H1 (cell line): ENCODE data around the gene TOP3A. TPM values are rescaled to one million over a fixed set of nuclear protein-coding genes. Genes with fewer than 3 reads are reported as not detected.

Experiments
- CTCF ChIA-PET: fragments of 300-600 bp; sonication (Branson Sonifier 250); formaldehyde crosslinking; loops from one replicate; lab custom pipeline; 2021; ENCODE audit not compliant: partially characterized antibody; lab: Charles Lee
- POLR2A ChIA-PET: fragments of 300-600 bp; sonication (Branson Sonifier 250); formaldehyde crosslinking; loops from one replicate; lab custom pipeline; 2021; ENCODE audit warnings: inconsistent platforms; ENCODE audit not compliant: partially characterized antibody; lab: Charles Lee
- DNase-seq, 2 experiments: peaks; one replicate each; pipeline versions ENCODE4 v3.0.0 to v3.0.0-alpha.2; 2010 to 2022; ENCODE audit warnings: low spot score in 2 of 2, low read depth in 1 of 2, mixed read lengths in 1 of 2
- FAIRE-seq: peaks from 2 replicates; lab custom pipeline; 2011; peaks lifted over from hg19 to GRCh38; lab: Jason Lieb, UNC
- H2AFZ ChIP-seq: 2 replicates; pipeline ENCODE4 v1.8.1; 2012; ENCODE audit warnings: low read length, inconsistent platforms
- H2AK5ac ChIP-seq: 2 replicates; pipeline ENCODE4 v1.6.1; 2013; ENCODE audit warnings: low read depth, low read length
- H2BK120ac ChIP-seq: replicated peaks from 2 replicates; pipeline ENCODE3; 2013; ENCODE audit warnings: low read depth, low read length, inconsistent platforms
- H2BK12ac ChIP-seq: 2 replicates; pipeline ENCODE4 v1.6.1; 2013; ENCODE audit warnings: low read depth, low read length
- H2BK15ac ChIP-seq: 2 replicates; pipeline ENCODE4 v1.6.1; 2013; ENCODE audit warnings: low read length
- H2BK20ac ChIP-seq: 2 replicates; pipeline ENCODE4 v1.6.1; 2013; ENCODE audit warnings: low read length
- H2BK5ac ChIP-seq: 2 replicates; pipeline ENCODE4 v1.6.1; 2013; ENCODE audit warnings: low read depth, low read length
- H3K14ac ChIP-seq: 2 replicates; pipeline ENCODE4 v1.6.1; 2013; ENCODE audit warnings: inconsistent platforms; ENCODE audit not compliant: insufficient read length
- H3K18ac ChIP-seq: 2 replicates; pipeline ENCODE4 v1.6.1; 2013; ENCODE audit warnings: low read length; ENCODE audit errors: extremely low read depth
- H3K23ac ChIP-seq: 2 replicates; pipeline ENCODE4 v1.6.1; 2013; ENCODE audit warnings: inconsistent platforms; ENCODE audit not compliant: insufficient read length
- H3K23me2 ChIP-seq: 2 replicates; pipeline ENCODE4 v1.6.1; 2013; ENCODE audit warnings: low read depth, low read length
- H3K27ac ChIP-seq: 2 replicates; pipeline ENCODE4 v1.6.1; 2011; ENCODE audit warnings: low read depth, low read length, inconsistent platforms
- H3K27me3 ChIP-seq, 4 experiments: replicated peaks in 1 of 4; 1 replicate in 1 of 4; 2 replicates in 3 of 4; pipeline versions ENCODE4 v1.6.1 to v1.8.1; 2011 to 2013; ENCODE audit warnings: low read length in 3 of 4, mild to moderate bottlenecking in 3 of 4, inconsistent platforms in 2 of 4, mixed read lengths in 2 of 4, moderate library complexity in 1 of 4; ENCODE audit not compliant: control insufficient read depth in 3 of 4, insufficient read depth in 3 of 4; ENCODE audit errors: extremely low read depth in 1 of 4
- H3K36me3 ChIP-seq, 4 experiments: 2 replicates each; pipeline versions ENCODE4 v1.6.1 to v1.8.1; 2011 to 2013; ENCODE audit warnings: mild to moderate bottlenecking in 4 of 4, low read length in 3 of 4, moderate library complexity in 2 of 4, control low read depth in 1 of 4, inconsistent platforms in 1 of 4; ENCODE audit not compliant: insufficient read depth in 4 of 4, control insufficient read depth in 2 of 4
- H3K4ac ChIP-seq: replicated peaks from 2 replicates; pipeline ENCODE3; 2013; ENCODE audit warnings: low read length, low read depth, mixed read lengths, inconsistent platforms; ENCODE audit not compliant: insufficient read length
- H3K4me1 ChIP-seq, 4 experiments: replicated peaks in 1 of 4; 1 replicate in 1 of 4; 2 replicates in 3 of 4; pipeline versions ENCODE4 v1.6.1 to v1.8.1; 2011 to 2013; ENCODE audit warnings: low read length in 3 of 4, inconsistent platforms in 2 of 4, mixed read lengths in 1 of 4; ENCODE audit not compliant: insufficient read depth in 4 of 4, control insufficient read depth in 3 of 4
- H3K4me2 ChIP-seq, 2 experiments: 2 replicates each; pipeline versions ENCODE4 v1.6.1 to v1.8.1; 2011 to 2013; ENCODE audit warnings: low read depth in 2 of 2, low read length in 2 of 2, control low read depth in 1 of 2, inconsistent platforms in 1 of 2, mild to moderate bottlenecking in 1 of 2; ENCODE audit not compliant: insufficient read depth in 1 of 2
- H3K4me3 ChIP-seq, 4 experiments: fragments of 200-600, 300-600 bp in 1 of 4; sonication (generic), shearing (Covaris generic), sonication (Bioruptor Twin) in 1 of 4; 2 replicates each; pipeline versions ENCODE4 v1.5.1 to v1.8.1; 2011 to 2016; ENCODE audit warnings: low read length in 4 of 4, low read depth in 3 of 4, control low read depth in 2 of 4, inconsistent platforms in 2 of 4, mild to moderate bottlenecking in 2 of 4, mixed read lengths in 1 of 4, moderate library complexity in 1 of 4; ENCODE audit not compliant: insufficient read depth in 2 of 4; ENCODE audit errors: extremely low read depth in 1 of 4
- H3K56ac ChIP-seq: replicated peaks from 2 replicates; pipeline ENCODE3; 2013; ENCODE audit warnings: low read depth, mild to moderate bottlenecking, mixed read lengths, low read length, inconsistent platforms; ENCODE audit not compliant: insufficient read length
- H3K79me1 ChIP-seq: 2 replicates; pipeline ENCODE4 v1.6.1; 2013; ENCODE audit warnings: low read depth, low read length, control low read depth
- H3K79me2 ChIP-seq, 2 experiments: 2 replicates each; pipeline versions ENCODE4 v1.6.1 to v1.8.1; 2012 to 2013; ENCODE audit warnings: low read length in 2 of 2, mild to moderate bottlenecking in 2 of 2, inconsistent platforms in 1 of 2; ENCODE audit not compliant: insufficient read depth in 2 of 2, control insufficient read depth in 1 of 2
- H3K9ac ChIP-seq, 4 experiments: replicated peaks in 1 of 4; 1 replicate in 1 of 4; 2 replicates in 3 of 4; pipeline versions ENCODE4 v1.6.1 to v1.8.1; 2011 to 2013; ENCODE audit warnings: low read depth in 3 of 4, low read length in 3 of 4, control low read depth in 2 of 4, mild to moderate bottlenecking in 2 of 4, moderate library complexity in 2 of 4, inconsistent platforms in 1 of 4; ENCODE audit errors: extremely low read depth in 1 of 4
- H3K9me3 ChIP-seq, 2 experiments: 2 replicates each; pipeline versions ENCODE4 v1.6.1 to v1.8.1; 2012 to 2013; ENCODE audit warnings: mild to moderate bottlenecking in 2 of 2, moderate library complexity in 2 of 2, control low read depth in 1 of 2, inconsistent platforms in 1 of 2, low read depth in 1 of 2, low read length in 1 of 2, mixed read lengths in 1 of 2; ENCODE audit not compliant: insufficient read depth in 2 of 2
- H4K20me1 ChIP-seq, 2 experiments: replicated peaks in 1 of 2; 2 replicates each; pipeline versions ENCODE3 to v1.8.1; 2011 to 2013; ENCODE audit warnings: inconsistent platforms in 2 of 2, low read length in 2 of 2, mild to moderate bottlenecking in 1 of 2; ENCODE audit not compliant: insufficient read depth in 2 of 2, control insufficient read depth in 1 of 2
- H4K5ac ChIP-seq: 2 replicates; pipeline ENCODE4 v1.6.1; 2013; ENCODE audit warnings: low read length, low read depth, mixed read lengths, inconsistent platforms; ENCODE audit not compliant: insufficient read length
- H4K8ac ChIP-seq: 2 replicates; pipeline ENCODE4 v1.8.0; 2013; ENCODE audit warnings: mild to moderate bottlenecking, moderate library complexity, low read length, inconsistent platforms; ENCODE audit not compliant: insufficient read depth; ENCODE audit errors: extremely low read depth
- H4K91ac ChIP-seq: replicated peaks from 2 replicates; pipeline ENCODE3; 2013; ENCODE audit warnings: low read length, mixed read lengths, inconsistent platforms; ENCODE audit not compliant: insufficient read length
- RBBP5 ChIP-seq: IDR thresholded peaks from 2 replicates; pipeline ENCODE4 v1.7.1; 2012; ENCODE audit warnings: low read depth, mild to moderate bottlenecking, inconsistent platforms, low read length, moderate library complexity, borderline replicate concordance
- SRF ChIP-seq: IDR thresholded peaks from 2 replicates; pipeline ENCODE4 v1.6.1; 2011; ENCODE audit warnings: mild to moderate bottlenecking, low read depth, low read length, moderate library complexity
- WGBS, 2 experiments: shearing (Covaris generic) in 1 of 2; methylation state at CpG; one replicate each; pipeline versions ENCODE4 v1.1.6 to v1.1.7; 2013 to 2015; ENCODE audit warnings: low lambda C conversion rate in 2 of 2, mixed read lengths in 2 of 2, inconsistent platforms in 1 of 2, low coverage in 1 of 2, missing lambda C conversion rate in 1 of 2; ENCODE audit not compliant: insufficient replicate concordance in 2 of 2, insufficient coverage in 1 of 2, insufficient read length in 1 of 2; ENCODE audit errors: extremely low coverage in 1 of 2, missing lambda C conversion rate in 1 of 2; 5-methylcytosine and 5-hydroxymethylcytosine counted together
- polyA plus RNA-seq, 7 experiments: library from polyadenylated mRNA; depleted of rRNA in 3 of 7; stranded (reverse) in 5 of 7; unstranded in 2 of 7; fragments of >200 nt in 5 of 7; fragments of 200-250 nt in 2 of 7; gene quantifications; 1 replicate in 5 of 7; 2 replicates in 1 of 7; 4 replicates in 1 of 7; pipeline versions ENCODE4 v1.2.1 to v1.2.3, GENCODE V29; 2011 to 2013; ENCODE audit warnings: missing spikeins in 2 of 7, mixed read lengths in 2 of 7
- total RNA-seq: library from RNA; stranded (reverse); fragmentation: NEBNext Ultra II Directional; extraction: Animal tissue kit (Norgen Biotek cat#: 25700); gene quantifications from 2 replicates; pipeline ENCODE4 v1.2.1, GENCODE V29; 2021

TOP3A gene
- total and polyA plus RNA-seq, 2 of the 8 experiments (the other 6 are each of a cell fraction or from before 2014, with no cell fraction given), result 23.4 to 54.3 TPM

DNA sequence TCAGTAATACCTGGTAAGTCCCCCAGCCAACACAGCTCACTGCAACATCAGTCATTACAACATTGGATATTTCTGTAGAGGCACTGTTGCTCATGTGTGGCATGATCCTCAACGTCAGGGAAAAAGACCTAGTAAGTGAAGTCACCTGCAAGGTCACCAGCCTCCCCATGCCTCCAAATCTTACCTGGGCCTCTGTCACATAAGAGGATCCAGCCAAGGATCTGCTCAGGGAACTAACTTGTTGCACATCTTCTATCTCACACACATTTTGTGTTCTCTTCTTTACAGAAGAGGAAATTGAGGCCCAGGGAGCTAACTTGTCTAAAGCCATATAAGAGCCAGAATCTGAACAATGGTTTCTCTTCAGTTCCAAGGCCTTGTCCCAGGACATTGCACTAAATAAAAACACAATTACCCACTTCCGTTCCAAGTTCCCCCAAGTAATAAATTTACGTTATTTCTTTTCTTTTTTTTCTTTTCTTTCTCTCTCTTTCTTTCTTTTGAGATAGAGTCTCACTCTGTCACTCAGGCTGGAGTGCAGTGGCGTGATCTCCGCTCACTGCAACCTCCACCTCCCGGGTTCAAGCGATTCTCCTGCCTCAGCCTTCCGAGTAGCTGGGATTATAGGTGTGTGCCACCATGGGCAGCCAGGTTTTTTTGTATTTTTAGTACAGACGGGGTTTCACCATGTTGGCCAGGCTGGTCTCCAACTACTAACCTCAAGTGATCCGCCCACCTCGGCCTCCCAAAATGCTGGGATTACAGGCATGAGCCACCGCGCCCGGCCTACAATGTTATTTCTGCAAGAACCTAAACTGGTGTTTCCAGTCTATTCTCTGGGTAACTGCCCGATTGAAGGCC, 47.3 kb upstream of the TOP3A start:
- Histone ChIP-seq H3K79me1 (peaks cover 7% of the 10 kb centered on the region; the same call in 1 of the 2 replicates), H3K27ac (no peak overlapping the region), H4K5ac (peak overlapping the region; percentile 78), H3K4ac (no peak overlapping the region), H3K14ac (no peak overlapping the region), H2BK15ac (no peak overlapping the region), H3K23me2 (peaks cover 6% of the 10 kb centered on the region), H2AFZ (no peak overlapping the region), H4K91ac (no peak overlapping the region), H3K9ac (peak overlapping the region in 3 of 4 experiments; percentile 42 to 75 (median 48); a peak in 5 of 7 replicates), H3K27me3 (no peaks in the 10 kb centered on the region), H2BK20ac (no peak overlapping the region), H3K4me3 (peak overlapping the region; percentile 84 to 94 (median 88)), H3K36me3 (peaks cover 0 to 9% (median 3%) of the 10 kb centered on the region in 4 experiments; a peak in 3 of 8 replicates), H3K18ac (no peak overlapping the region), H3K56ac (no peak overlapping the region), H4K8ac (peak overlapping the region; percentile 68; the same call in 1 of the 2 replicates), H4K20me1 (peaks cover 0 to 2% of the 10 kb centered on the region in 2 experiments), H3K23ac (no peak overlapping the region), H2BK5ac (no peak overlapping the region), H2AK5ac (0 out of 2 replicates have a peak overlapping the region, but pooled peaks have one; percentile 24), H3K4me2 (peak overlapping the region; percentile 78 to 79), H2BK120ac (no peak overlapping the region), H3K4me1 (peaks cover 0 to 2% (median 0%) of the 10 kb centered on the region in 4 experiments; a peak in 1 of 7 replicates), H2BK12ac (no peak overlapping the region), H3K79me2 (peaks cover 4 to 35% of the 10 kb centered on the region in 2 experiments), H3K9me3 (no peaks in the 10 kb centered on the region)
- FAIRE-seq (no peak), DNase-seq (no peak)
- ChIA-PET POLR2A (interaction anchor here (0.8 to 3.0 kb wide), 10 partner anchors 9 to 178 kb away, joined by 3 to 13 read pairs (median 4); partner anchors contain the start of genes ALKBH5, MIEF2, SMCR8 and TOP3A), CTCF (interaction anchor here (0.8 to 1.9 kb wide), 5 partner anchors 10 to 42 kb away, joined by 3 to 5 read pairs (median 4); no protein-coding TSS in a partner anchor)
- TF ChIP-seq RBBP5, result no peak
- TF ChIP-seq SRF, result no peak
- WGBS, 2 experiments, result 69 to 100% methylated on average over 2 to 15 of the region's 15 CpGs
